Spleen (tissue), 13 donors: Measurements from ENCODE around the gene PRPSAP1. TPM values are rescaled to one million over a fixed set of nuclear protein-coding genes. Genes with fewer than 3 reads are reported as not detected.

Experiments used
- DNase-seq: peaks from one replicate; pipeline ENCODE4 v3.0.0-alpha.2; 2020
- H3K27ac ChIP-seq, 8 donors: fragments of 200-600 bp; sonication (generic) in 7 of 8; 1 replicate in 4 of 8; 2 replicates in 4 of 8; pipeline versions ENCODE4 v1.5.0 to v1.8.0; 2016 to 2021; ENCODE audit warnings: inconsistent platforms in 4 of 8, mild to moderate bottlenecking in 4 of 8, moderate library complexity in 1 of 8
- H3K27me3 ChIP-seq, 7 donors: fragments of 200-600 bp; sonication (generic) in 6 of 7; replicated peaks in 1 of 7; 1 replicate in 4 of 7; 2 replicates in 3 of 7; pipeline versions ENCODE4 v1.5.0 to v1.8.0; 2016 to 2021; ENCODE audit warnings: inconsistent platforms in 3 of 7, mild to moderate bottlenecking in 1 of 7
- H3K36me3 ChIP-seq, 6 donors: fragments of 200-600 bp; sonication (generic) in 5 of 6; 1 replicate in 4 of 6; 2 replicates in 2 of 6; pipeline versions ENCODE4 v1.5.0 to v1.8.0; 2016 to 2021; ENCODE audit warnings: inconsistent platforms in 2 of 6
- H3K4me1 ChIP-seq, 6 donors: fragments of 200-600 bp; sonication (generic) in 5 of 6; 1 replicate in 3 of 6; 2 replicates in 3 of 6; pipeline versions ENCODE4 v1.5.0 to v1.8.0; 2016 to 2021; ENCODE audit warnings: inconsistent platforms in 3 of 6
- H3K4me3 ChIP-seq, 8 donors: fragments of 200-600 bp; sonication (generic) in 7 of 8; 1 replicate in 4 of 8; 2 replicates in 4 of 8; pipeline versions ENCODE4 v1.5.0 to v1.8.0; 2016 to 2021; ENCODE audit warnings: inconsistent platforms in 4 of 8, mild to moderate bottlenecking in 4 of 8, moderate library complexity in 2 of 8
- H3K9me3 ChIP-seq, 8 donors: fragments of 200-600 bp; sonication (generic) in 7 of 8; 1 replicate in 4 of 8; 2 replicates in 4 of 8; pipeline versions ENCODE4 v1.5.0 to v1.8.0; 2016 to 2021; ENCODE audit warnings: inconsistent platforms in 4 of 8
- POLR2A ChIP-seq, 3 donors: fragments of 450-650 bp; IDR thresholded peaks; one replicate each; pipeline ENCODE4 v1.5.1; 2017; ENCODE audit warnings: antibody characterized with exemption in 3 of 3, mild to moderate bottlenecking in 1 of 3
- POLR2AphosphoS5 ChIP-seq, 3 donors: sonication (generic); formaldehyde crosslinking; IDR thresholded peaks; one replicate each; pipeline ENCODE4 v1.5.1; 2017; ENCODE audit warnings: antibody characterized with exemption in 3 of 3
- WGBS, 5 donors: extraction: QIAGEN DNeasy Blood & Tissue Kit in 3 of 5; methylation state at CpG; one replicate each; pipeline versions ENCODE4 v1.1.5 to v1.1.7; 2013 to 2018; 5-methylcytosine and 5-hydroxymethylcytosine counted together
- intact Hi-C: fragments of 100-400 bp; cut with DNase I; formaldehyde crosslinking; loops from one replicate; pipeline ENCODE4 v1.15.0; 2023; ENCODE audit warnings: low total_unique reads
- long read RNA-seq, 2 donors: transcript quantifications; one replicate each; lab custom pipeline, GENCODE V29; 2026
- polyA plus RNA-seq, 3 donors: library from polyadenylated mRNA; stranded (reverse); fragments of 200-250 nt; gene quantifications; one replicate each; pipeline ENCODE4 v1.2.1, GENCODE V29; 2013
- total RNA-seq, 7 donors: library from RNA; depleted of rRNA in 3 of 7; stranded (reverse); fragments of >200 nt in 3 of 7; fragmentation: NEBNext Ultra II Directional in 4 of 7; extraction: Animal tissue kit (Norgen Biotek cat#: 25700) in 4 of 7; gene quantifications; one replicate each; pipeline versions ENCODE4 v1.1.0 to v1.2.1, GENCODE V29; 2016 to 2021
- TF ChIP-seq, protein P1 (sequence below), 11 experiments: fragments of 200-600 bp in 7 of 11; fragments of 450-650 bp in 4 of 11; sonication (generic) in 4 of 11; IDR thresholded peaks in 8 of 11; conservative IDR thresholded peaks in 3 of 11; 1 replicate in 7 of 11; 2 replicates in 4 of 11; pipeline versions ENCODE4 v1.4.0 to v1.8.0; 2016 to 2021; ENCODE audit warnings: antibody characterized with exemption in 11 of 11, inconsistent platforms in 4 of 11, mild to moderate bottlenecking in 1 of 11
- donor health status: healthy with polysubstance abuse.
- donor health status: DM: no; HTN: no; CAD: no; lungs with moderate emphysema.
- donor health status: DM: no; HTN: no; CAD: no.
- donor health status: Bipolar disorder and iron deficiency.
- donor health status: healthy.
- donor health status: DM: no; HTN: no; CAD: no.
- donor health status: DM: yes; HTN: yes; CAD: no.

Gene PRPSAP1, protein sequence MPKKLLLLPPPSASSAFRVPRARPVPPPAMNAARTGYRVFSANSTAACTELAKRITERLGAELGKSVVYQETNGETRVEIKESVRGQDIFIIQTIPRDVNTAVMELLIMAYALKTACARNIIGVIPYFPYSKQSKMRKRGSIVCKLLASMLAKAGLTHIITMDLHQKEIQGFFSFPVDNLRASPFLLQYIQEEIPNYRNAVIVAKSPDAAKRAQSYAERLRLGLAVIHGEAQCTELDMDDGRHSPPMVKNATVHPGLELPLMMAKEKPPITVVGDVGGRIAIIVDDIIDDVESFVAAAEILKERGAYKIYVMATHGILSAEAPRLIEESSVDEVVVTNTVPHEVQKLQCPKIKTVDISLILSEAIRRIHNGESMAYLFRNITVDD
- 10 to 100 TPM; 32.5 to 54.1 (median 38.3) TPM for total RNA-seq
- 10 to 100 TPM; 17.5 to 25.9 (median 17.5) TPM for polyA plus RNA-seq
- long read RNA-seq, donor 1, transcript PRPSAP1-206 (10 exons, 3,660 nt), result major isoform, 9 of 11 reads
- long read RNA-seq, donor 1, partial matches to known transcripts, result 0 of 11 reads
- long read RNA-seq, donor 1, other reads (novel, unspliced or antisense), result 0 of 11 reads
- long read RNA-seq, donor 2, transcript PRPSAP1-206 (10 exons, 3,660 nt), result major isoform, 12 of 14 reads
- long read RNA-seq, donor 2, partial matches to known transcripts, result 0 of 14 reads
- long read RNA-seq, donor 2, other reads (novel, unspliced or antisense), result 0 of 14 reads

DNA sequence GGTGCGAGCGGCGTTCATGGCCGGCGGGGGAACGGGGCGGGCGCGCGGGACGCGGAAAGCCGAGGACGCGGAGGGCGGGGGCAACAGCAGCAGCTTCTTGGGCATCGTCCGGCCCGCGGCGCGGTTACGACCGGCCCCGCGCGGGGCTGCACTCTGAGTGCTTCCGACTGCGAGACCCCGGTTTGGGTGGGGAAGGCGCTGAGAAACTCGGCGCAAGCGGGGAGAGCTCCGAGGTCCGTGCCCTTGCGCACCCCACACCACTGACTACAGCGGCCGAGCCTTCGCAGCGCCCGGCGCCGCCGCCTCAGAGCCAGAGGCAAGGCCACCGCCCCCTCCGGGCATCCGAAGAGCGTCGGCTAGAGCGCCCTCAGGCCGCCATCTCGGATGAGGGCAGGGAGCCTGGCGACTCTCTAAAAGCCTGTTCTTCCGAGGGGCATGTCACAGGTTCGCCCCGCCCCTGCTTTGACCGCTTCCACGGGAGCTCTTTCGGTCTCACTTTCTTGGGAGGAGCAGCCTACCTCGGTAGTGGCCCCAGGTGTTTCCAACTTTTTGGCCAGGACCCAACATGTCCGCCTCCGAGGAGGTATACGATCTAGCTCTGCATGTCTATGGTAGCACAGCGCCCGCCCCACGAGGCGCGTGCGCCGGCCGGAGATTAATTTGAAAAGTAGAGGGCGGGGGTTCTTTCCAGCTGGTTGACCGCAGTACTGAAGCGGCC lies at the start of gene PRPSAP1:
Gene PRPSAP1, minus strand, starts transcription at position 318 of the 718 bp plus-strand sequence. Its CDS starts 213 bp downstream, at position 105.
- no peaks in the 10 kb centered on the region for H3K9me3 ChIP-seq
- peak within 1 kb of the TSS; percentile 61 to 98 (median 90) for H3K4me3 ChIP-seq
- H3K27me3 ChIP-seq, result no peaks in the 10 kb centered on the region
- WGBS, 5 donors, result 0 to 1% (median 0%) methylated on average over 17 to 75 of the region's 75 CpGs
- intact Hi-C loops, result no loop called here
- peaks cover 0 to 1% (median 0%) of the 10 kb centered on the region in 6 donors for H3K36me3 ChIP-seq
- peak within 1 kb of the TSS; percentile 87 to 93 (median 90) for H3K27ac ChIP-seq
- peak; percentile 97 for DNase-seq
- TF ChIP-seq POLR2AphosphoS5 (IDR thresholded peaks at IDR 0.05), result peak; percentile 87 to 91 (median 91)
- TF ChIP-seq POLR2A (IDR thresholded peaks at IDR 0.05), result peak in 1 of 3 donors; percentile 63
- TF ChIP-seq, protein P1, sequence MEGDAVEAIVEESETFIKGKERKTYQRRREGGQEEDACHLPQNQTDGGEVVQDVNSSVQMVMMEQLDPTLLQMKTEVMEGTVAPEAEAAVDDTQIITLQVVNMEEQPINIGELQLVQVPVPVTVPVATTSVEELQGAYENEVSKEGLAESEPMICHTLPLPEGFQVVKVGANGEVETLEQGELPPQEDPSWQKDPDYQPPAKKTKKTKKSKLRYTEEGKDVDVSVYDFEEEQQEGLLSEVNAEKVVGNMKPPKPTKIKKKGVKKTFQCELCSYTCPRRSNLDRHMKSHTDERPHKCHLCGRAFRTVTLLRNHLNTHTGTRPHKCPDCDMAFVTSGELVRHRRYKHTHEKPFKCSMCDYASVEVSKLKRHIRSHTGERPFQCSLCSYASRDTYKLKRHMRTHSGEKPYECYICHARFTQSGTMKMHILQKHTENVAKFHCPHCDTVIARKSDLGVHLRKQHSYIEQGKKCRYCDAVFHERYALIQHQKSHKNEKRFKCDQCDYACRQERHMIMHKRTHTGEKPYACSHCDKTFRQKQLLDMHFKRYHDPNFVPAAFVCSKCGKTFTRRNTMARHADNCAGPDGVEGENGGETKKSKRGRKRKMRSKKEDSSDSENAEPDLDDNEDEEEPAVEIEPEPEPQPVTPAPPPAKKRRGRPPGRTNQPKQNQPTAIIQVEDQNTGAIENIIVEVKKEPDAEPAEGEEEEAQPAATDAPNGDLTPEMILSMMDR (IDR thresholded peaks at IDR 0.05 in 8 of 11, conservative IDR thresholded peaks at IDR 0.05 in 3 of 11), result peak; percentile 18 to 78 (median 59)
- H3K4me1 ChIP-seq, result peaks cover 6 to 35% (median 17%) of the 10 kb centered on the region in 6 donors

DNA sequence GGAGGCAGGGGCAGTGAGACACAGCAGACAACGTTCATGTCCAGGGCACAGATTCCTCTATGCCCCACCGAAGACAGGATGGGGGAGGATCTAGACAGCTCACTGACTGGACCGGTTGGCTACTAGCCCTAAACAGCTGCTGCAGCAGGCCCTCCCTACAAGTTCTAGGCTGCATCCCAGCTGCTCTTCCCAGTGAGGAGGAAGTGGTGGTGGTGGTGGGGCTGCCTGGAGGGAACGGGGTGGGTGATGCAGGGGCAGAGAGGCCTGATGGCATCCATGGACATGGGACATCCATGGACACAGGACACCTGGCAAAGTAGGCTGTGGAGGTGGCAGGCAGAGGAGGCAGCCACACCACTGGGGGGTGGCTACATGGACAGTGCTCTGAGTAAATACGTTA lies 49.0 kb upstream of the PRPSAP1 start:
- no peaks in the 10 kb centered on the region for H3K9me3 ChIP-seq
- H3K36me3 ChIP-seq, result peaks cover 0 to 77% (median 69%) of the 10 kb centered on the region in 6 donors
- no peak for DNase-seq
- peaks cover 12 to 50% (median 44%) of the 10 kb centered on the region in 6 donors for H3K4me1 ChIP-seq
- H3K27me3 ChIP-seq, result no peaks in the 10 kb centered on the region
- TF ChIP-seq, protein P1 (IDR thresholded peaks at IDR 0.05 in 8 of 11, conservative IDR thresholded peaks at IDR 0.05 in 3 of 11), result no peak
- no peak for TF ChIP-seq POLR2AphosphoS5 (IDR thresholded peaks at IDR 0.05)
- TF ChIP-seq POLR2A (IDR thresholded peaks at IDR 0.05), result no peak
- no peak overlapping the region for H3K27ac ChIP-seq
- intact Hi-C loops, result loop anchor here (10.0 kb wide), 1 partner anchor 52 kb away; the partner anchor contains the start of gene UBE2O
- H3K4me3 ChIP-seq, result no peak overlapping the region
- 68 to 85% (median 82%) methylated on average over 5 of the region's 5 CpGs for WGBS, 5 donors

DNA sequence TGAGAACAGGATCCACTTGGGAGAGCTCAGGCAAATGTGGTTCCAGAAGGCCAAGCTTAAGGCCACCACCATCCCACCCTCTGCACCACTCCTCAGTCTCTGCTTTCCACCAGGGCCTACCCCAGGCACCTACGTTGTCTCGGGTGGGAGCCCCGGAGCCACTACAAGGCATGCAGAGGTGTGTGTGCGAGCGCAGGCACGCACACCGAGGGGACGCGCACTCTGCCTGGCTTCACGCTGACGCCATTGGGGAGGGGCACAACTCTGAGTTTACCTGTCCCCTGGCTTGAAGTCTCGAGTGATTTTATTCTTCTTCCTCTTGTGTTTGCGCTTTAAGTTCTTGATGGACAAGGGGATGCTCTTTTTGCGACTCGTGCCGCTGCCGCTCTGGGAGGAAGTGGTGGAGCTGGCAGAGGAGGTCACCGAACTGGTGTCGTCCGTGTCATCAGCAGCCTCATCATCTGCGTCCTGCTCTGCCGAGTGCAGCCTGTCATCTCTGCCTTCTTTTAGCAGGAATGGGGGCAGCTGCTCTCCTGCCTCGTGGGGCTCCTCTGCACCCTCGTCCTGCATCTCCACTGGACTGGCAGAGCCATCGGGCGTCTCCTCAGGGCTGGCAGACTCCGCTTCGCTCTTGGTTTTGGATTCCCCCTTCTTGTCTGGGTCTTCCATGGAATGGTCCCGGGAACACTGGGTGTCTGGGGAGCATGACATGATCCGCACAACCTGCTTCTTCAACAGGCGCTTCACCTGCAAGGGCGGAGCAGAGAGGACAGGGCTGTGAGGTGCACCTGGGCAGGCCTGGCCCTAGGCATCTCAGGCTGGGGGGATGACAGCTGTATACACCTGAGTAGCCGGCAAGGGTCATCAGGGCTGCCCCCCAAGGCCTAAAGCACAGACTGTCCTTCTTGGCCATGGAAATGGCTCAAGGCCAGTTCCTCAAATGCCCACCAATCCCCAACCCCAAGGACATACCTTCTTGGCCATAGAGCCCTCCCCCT lies 45.8 kb upstream of the PRPSAP1 start:
- TF ChIP-seq POLR2A (IDR thresholded peaks at IDR 0.05) (no peak), POLR2AphosphoS5 (IDR thresholded peaks at IDR 0.05) (peak in 1 of 3 donors; percentile 43)
- TF ChIP-seq, protein P1 (IDR thresholded peaks at IDR 0.05 in 8 of 11, conservative IDR thresholded peaks at IDR 0.05 in 3 of 11), result peak in 1 of 11 experiments; percentile 8
- peaks cover 0 to 22% (median 17%) of the 10 kb centered on the region in 6 donors for H3K4me1 ChIP-seq
- H3K4me3 ChIP-seq, result no peak overlapping the region
- no peak for DNase-seq
- 87 to 90% (median 88%) methylated on average over 32 to 33 of the region's 33 CpGs for WGBS, 5 donors
- H3K27me3 ChIP-seq, result no peaks in the 10 kb centered on the region
- H3K9me3 ChIP-seq, result no peaks in the 10 kb centered on the region
- H3K27ac ChIP-seq, result no peak overlapping the region
- intact Hi-C loops, result loop anchor here (5.0 to 10.0 kb wide), 2 partner anchors 55 to 97 kb away; partner anchors contain the start of gene UBE2O
- peaks cover 0 to 100% (median 89%) of the 10 kb centered on the region in 6 donors for H3K36me3 ChIP-seq
